Midbrain (tissue), 1 donor: ENCODE results near the gene MXI1.

ENCODE experiments used
- DNase-seq: peaks from one replicate; lab custom pipeline; 2025; lab: John Stamatoyannopoulos, UW

MXI1 gene

DNA sequence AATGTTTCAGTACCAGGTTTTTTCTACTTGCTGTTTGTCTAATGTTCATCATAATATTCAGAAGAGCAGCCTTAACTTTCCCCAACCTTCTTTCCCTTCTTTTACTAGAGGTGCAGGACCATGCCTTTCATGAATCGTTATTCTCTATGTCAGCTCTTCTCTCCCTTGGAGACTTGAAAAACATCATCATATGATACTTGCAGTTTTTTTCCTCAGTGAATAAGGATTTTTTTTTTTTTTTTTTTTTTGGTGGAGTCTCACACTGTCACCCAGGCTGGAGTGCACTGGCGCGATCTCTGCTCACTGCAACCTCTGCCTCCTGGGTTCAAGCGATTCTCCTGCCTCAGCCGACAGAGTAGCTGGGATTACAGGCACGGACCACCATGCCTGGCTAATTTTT, 67.2 kb downstream of the MXI1 start:
- no peak for DNase-seq

DNA sequence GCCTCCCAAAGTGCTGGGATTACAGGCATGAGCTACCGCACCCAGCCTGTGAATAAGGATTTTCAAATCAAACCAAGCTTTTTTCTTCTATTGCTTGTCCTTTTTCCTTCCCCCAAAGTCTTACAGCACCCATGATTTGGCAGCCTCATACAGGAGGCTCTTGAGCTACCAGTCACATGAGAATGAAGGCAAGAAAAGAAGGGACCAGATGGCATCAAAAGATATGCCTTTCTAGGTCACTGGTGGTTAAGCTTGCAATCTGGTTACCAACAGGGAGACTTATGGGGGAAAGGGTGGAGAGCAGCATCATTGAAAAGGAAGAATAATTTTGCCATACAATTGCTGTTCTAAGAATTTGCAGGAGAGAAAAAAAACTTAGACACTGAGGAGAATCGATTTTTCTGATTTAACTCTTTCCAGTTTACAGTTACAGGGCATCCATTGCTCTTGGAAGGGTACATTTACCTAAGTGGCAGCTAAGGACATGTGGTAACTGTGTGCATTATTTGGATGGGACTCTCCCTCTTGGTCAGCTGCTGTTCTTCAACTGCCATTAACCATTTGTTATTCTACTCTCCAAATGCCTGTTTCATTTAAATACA, 67.8 kb downstream of the MXI1 start:
- DNase-seq = peak; percentile 19

DNA sequence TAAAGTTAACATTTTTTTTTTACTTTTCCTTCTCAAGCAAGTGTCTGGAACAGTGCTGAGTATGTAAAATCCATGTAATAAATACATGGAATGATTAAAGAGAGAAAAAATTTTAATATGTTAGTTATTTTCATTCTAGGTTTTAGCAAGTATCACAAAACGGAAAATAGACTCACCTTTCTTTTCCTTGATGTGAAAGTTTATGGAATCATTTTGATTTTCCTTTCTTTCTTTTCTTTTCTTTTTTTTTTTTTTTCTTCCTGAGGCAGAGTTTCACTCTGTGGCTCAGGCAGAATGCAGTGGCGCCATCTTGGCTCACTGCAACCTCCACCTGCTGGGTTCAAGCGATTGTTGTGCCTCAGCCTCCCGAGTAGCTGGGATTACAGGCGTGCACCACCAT, 69.2 kb downstream of the MXI1 start:
- no peak for DNase-seq

DNA sequence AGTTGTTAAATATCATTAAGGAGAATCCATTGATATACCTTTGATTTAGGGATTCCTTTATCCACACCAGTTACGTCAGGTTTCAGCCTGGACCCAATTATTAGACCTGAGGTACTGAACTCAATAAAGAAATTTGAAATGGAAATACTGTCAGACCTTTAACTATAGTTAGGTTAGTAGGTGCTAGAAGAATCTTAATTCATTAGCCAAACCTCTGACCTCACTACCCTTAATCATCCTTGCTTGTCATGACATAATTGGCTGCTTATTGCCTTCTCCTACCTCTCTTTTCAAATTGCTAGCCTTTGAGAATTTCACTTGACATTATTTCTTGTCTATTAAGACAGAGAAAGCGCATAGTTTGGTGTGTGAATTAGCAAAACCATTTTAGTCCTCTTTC, 70.2 kb downstream of the MXI1 start:
- DNase-seq = no peak

DNA sequence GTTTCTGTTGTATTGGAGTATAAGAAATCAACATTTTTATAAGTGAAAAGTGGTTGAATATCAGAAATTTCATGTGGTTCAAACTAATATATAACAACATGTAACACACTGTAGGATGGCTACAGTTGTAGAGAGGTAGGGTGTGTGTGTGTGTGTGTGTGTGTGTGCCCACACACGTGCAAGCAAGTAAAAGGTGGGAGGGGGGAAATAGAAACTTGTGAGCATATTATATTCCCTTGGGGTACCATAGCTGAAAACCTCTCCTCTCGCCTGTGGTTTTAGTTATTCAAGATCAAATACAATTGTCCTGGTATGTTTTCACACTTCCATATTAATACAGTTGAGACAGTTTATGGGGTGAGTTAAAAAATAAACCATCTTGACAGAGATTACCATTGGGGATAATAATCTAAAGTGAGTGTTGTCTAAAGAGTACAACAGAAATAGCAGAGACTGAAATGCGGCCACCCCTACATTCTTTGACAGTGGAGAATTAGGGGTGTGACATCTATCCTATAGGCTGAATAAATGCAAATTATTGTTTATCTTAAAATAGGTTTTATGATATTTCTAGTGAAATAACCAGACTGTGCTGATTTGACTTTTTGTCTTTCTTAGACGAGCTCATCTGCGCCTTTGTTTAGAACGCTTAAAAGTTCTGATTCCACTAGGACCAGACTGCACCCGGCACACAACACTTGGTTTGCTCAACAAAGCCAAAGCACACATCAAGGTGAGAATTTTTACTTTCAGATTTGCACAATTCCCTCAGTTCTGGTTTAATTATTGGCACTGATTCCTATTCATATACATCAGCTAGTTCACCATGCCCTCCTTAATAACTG, 71.4 kb downstream of the MXI1 start:
- DNase-seq = no peak

DNA sequence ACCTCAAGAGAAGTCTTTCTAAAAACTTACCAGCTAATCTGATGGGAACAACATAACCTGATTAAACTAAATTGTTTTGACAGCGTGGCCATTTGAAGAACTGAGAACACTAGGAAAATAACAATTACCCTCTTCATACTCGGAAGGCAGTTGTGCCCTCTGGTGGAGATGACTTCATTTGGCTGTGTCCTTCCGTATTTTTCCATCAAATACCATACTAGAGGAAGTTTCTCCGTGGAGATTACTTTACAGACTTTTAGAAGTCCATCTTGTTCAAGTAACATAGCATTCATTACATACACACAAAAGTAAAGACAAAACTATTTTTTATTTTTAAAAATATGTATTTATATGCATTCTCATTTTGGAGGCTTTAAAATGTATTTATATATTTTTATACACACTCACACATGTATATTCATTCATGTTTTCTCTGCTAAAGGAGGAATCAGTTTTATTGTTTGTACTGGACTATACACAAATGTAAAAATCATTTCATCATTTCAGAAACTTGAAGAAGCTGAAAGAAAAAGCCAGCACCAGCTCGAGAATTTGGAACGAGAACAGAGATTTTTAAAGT, 72.1 kb downstream of the MXI1 start:
- peak; percentile 83 for DNase-seq

DNA sequence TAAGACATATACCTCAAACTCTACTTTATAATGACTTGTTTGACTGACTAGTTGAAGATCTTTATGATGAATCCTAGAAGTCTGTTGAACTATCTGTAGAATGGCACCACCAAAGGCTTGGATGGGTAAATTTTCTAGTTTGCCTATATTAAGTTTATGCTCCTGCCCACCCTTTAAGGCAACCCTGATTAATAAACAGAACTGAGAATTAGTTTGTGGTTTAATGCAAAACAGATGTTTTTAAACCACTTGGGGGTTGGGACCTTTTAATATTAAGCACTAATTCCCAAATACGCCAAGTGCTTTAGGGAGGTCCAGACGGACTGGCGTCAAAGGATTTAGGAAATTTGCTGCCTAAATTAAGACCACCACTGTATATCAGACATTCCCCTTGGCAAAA, 76.9 kb downstream of the MXI1 start:
- no peak for DNase-seq

DNA sequence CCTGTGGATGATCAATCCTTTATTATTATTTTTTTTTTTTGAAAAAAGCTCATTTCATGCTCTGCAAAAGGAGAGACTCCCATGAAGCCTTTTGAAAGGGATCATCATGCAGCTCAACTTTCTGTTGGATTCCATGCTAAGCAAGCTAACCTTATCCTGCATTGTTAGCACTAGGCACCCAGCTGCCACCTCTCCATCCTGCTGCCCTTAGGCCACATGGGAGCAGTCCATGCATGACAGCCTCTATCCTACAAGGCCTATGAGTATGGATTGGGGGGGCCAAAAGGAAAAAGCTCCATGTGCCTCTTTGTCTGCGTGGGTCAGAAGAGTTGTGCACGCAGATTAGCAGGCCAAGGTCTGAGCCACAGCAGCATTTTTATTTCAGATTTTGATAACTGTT, 78.1 kb downstream of the MXI1 start:
- no peak for DNase-seq

DNA sequence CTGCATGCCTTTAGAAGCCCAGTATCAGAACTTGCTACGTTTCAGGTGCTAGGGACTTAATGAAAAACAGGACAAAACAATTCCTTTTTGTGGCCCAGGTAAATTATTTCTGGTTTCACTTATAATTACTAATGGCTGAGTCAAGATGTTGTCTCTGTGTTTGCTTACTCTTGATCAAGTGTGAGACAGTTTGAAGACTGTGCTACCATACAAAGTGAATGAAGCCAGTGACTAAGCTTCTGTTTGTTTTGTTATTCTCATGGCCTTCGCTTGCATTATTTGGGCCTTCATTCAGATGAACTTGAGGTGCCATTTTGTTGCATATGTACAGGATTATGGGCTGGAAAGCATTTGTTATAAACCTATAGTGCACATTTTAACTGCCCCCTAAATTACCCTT, 79.4 kb downstream of the MXI1 start:
- no peak for DNase-seq

DNA sequence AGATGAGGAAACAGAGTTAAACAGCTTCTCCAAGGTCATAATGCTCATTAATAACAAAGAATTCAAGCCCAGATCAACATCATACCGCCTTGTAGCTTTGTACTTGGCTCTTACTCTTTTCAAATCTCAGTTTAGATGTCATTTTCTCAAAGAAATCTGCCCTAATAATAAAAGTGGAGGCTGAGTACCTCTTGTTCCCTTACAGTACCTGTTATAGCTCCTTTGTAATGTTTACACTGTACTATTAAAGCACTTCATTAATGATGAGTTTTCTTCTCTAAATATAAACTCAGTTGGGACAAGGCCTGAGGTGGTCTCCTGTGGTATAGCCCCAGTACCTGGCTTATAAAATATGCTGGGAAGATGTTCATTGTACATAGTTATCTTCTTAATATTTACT, 89.6 kb downstream of the MXI1 start:
- DNase-seq = no peak

DNA sequence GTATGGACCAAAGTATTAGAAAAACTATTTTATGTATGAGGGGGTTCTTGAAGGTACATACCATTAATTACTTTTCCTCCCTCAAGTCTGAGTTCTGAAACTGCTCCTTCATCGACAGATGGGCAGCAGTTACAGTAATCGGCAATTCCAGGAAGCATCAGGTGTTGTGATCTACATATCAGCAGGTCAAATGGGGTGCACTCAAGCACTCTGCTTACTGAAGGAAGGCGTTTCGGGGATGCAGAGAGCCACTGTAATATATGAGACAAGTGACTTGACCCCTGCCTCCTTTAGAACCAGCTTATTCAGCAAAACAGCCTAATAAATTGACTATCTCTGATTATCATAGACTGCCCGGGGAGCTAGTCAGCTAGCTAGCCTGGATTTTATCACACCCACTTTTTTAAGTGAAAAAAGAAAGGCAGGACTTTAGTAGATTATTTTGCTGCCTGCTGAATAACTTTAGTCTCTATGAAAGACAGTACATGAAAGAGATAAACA, 93.1 kb downstream of the MXI1 start:
- no peak for DNase-seq

DNA sequence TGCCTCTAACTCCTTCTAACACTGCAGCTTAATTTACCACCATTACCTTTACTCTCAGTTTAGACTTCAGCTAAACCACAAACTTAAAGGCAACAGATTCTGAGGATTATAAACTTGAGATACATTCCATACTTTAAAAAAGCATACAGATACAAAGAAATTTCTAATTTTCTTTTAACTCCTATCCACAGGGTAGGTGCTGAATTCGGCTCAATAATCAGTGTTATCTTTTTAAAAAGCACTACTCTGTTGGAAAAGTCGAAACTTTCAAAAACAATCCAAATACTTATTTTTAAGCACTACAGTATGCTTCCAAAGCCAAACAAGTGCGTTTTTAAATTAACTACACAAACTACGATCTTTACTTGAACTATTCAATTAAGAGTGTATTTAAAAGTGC, 96.3 kb downstream of the MXI1 start:
- no peak for DNase-seq

DNA sequence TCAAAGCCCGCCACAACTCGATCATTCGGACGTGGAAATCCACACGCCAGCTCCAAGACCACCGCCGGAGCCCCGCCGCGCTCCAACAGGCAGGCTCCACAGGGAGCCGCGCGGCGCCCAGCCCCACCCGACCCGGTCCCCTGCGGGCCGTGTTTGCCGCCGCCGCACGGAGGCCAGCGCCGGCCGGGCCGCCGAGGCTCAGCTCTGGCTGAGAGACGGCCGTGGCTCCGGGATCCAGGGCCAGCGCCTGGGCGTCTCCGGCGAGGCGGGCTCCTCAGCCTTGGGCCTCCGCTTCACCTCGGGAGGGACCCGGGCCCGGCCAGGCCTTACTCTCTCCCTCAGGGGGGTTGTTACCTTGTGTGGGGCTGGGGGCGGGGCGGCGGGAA, 97.0 kb downstream of the MXI1 start:
- DNase-seq = no peak

DNA sequence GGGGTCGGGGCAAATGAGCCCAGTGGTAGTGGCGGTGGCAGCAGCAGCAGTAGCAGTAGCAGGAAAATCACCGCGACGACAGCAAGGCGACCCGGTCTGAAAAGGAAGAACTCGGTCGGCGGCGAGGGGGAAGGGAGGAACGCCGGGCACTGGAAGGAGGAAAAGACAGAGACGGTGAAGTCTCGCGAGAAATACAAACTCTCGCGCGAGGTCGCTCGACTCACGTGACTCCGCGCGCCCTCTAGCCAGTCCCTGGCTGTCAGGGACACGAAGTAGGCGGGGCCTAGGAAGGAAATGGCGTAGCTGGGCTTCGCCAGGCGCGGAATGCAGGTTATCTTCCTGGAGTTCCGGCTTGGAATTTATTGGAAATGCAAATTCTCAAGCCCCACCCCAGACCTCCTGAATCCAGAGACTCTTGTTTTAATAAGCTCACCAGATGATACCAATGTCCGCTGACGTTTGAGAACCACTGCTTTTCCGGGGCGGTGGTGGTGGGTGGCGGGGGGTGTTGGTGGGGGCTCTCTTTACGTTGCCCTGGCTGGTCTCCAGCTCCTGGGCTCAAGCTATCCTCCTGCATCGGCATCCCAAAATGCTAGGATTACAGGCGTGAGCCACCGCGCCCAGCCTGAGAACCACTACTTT, 97.5 kb downstream of the MXI1 start, which contains the start of gene SMNDC1:
Gene SMNDC1, minus strand, starts transcription at position 141 of the 642 bp plus-strand sequence. CDS start 1,333 bp downstream, outside the sequence.
- peak; percentile 98 for DNase-seq

DNA sequence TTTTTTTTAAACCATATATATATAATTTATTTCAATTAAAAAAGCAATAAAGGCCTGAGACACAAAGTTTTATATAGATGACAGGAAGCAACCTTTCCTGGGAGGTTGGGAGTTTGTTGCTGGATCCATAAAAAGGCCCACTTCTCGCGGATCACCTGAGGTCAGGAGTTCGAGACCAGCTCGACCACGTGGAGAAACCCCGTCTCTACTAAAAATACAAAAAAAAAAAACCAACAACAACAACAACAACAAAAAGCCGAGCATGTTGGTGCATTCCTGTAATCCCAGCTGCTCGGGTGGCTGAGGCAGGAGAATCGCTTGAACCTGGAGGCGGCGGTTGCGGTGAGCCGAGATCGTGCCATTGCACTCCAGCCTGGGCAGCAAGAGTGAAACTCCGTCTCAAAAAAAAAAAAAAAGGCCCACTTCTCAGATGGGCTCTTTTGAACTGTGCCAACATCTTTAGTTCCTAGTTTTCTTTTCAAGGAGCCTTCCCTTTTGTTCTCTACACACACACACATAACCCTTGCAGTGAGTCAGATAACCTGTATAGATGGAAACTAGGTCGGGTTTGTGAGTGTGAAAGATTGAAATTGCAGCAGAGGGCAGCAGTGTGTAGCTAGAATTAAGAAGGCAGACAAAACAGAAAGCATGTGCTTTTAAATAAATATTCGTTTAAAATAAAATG, 98.5 kb downstream of the MXI1 start:
- DNase-seq = peak; percentile 19

DNA sequence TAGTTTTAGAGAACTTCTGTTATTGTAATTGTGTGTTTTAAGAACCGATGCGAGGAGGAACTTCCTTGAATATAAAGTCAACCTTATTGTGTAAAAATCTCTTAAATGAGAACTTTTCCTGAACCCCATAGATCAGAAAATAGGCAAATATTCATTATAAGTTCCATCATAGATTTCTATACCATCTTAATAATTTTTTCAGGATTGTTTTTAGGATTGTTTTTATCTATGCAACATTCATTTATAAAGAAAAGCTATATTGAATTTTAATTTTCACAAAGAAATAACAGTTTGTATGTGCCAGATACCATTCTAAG, 99.0 kb downstream of the MXI1 start:
- DNase-seq = no peak

DNA sequence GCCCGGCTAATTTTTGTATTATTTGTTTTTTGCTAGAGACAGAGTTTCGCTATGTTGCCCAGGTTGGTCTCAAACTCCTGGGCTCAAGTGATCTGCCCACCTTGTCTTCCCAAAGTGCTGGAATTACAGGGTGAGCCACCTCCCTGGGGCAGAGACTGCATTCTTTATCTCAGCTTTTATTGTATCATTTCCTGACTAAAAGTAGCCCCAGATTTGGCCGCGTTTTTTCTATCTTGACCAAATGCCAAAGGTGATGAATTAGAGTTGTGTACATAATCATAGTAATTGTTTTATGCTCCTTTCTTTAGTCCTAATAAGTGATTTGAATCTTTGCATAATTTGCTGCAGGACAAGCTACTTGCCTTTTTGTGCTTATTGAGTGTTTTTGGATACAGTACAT, 100.4 kb downstream of the MXI1 start:
- no peak for DNase-seq

DNA sequence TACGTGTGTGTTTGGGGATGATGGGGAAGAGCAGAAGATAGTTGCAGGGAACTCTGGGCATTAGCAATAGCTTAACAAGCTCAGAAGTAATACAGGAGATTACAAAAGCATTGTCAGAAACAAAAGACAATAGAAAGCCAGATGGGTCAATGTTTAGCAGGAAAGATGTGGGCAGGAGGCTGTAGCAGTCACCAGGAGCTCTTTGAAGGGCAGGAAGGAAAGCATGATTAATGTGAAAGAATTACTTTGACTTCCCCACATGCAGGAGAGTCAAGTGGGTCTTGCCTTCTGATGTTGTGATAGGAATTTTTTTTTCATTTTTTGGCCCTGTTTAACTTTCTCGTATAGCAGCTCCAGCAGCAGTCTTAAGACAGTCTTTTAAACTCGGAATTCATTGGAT, 103.3 kb downstream of the MXI1 start:
- DNase-seq = no peak

DNA sequence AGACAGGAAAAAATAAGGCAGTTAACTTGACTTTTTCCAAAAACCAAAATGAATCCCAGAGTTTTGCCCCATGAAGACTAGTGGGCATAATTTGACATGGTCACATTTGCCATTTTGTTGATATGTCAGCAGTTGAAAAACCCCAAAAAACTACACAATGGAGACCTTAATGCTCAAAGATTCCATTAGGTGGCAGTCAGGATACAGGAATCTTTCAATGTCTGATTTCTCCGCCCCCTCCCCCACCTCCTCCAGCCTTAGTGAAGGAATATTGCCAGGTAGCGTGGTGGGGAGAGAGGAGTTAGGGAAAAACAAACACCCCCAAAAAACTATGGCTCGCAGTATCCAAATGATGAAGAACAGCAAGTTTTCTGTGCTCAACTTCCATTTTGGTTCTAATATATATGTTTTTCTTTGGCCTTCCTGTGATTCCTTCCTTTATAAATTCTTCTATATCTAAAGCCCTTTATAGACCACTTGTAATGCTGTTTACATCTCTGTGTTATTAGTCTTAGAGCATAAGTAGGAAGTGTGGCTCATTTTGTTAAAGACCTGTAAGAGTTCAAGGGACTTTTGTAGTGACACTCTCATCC, 104.0 kb downstream of the MXI1 start:
- DNase-seq = peak; percentile 58

DNA sequence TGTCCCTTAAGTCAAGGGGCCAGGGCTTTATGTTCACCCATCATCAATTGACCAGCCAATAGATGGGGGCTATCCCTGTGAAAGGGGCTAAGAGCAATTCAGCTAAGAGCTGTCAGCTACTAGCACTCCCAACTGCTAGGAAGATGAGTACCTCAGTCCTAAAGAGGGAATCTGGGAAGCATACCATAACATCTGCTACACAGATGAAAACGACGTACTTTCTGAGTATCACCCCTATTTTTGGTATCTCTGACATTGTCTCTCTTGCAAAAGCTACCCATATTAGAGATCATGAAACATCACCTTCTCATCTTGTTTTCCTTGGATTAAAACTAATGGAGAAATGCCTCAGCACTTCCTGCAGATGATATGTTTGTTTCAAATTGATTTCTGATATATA, 104.8 kb downstream of the MXI1 start:
- DNase-seq = no peak

DNA sequence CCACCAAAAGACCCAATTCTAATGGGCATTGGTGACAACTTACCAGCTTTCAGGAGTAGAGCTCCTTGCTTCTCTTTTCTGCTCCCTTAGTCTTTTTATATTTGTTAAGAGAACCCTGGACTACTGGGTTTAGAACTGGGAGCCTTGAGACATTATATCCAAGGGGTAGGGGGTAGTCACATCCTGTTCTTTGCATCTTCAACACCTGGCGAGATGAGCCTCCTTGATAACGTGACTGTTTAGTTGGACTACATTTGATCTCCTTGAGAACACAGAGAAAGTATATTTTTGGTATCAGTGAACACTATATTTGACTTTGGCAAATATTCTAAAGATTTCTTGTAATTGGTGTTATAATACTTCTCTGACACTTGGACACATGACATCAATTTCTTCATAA, 106.3 kb downstream of the MXI1 start:
- no peak for DNase-seq
